Activated CD8-positive, alpha-beta memory T cell treated with anti-CD3 and anti-CD28 coated beads, Interleukin-2, amount 10 ng/mL, durations not matched to agents 7 days and 5 days (primary cell): ENCODE results near the gene DAP. TPM values are rescaled to one million over a fixed set of nuclear protein-coding genes. Genes with fewer than 3 reads are reported as not detected.

ENCODE experiments used
- ATAC-seq: fragments of 150-1000 bp; cut with Tn5 transposase; one replicate; pipeline ENCODE4 v1.10.0; 2021; ENCODE audit warnings: moderate library complexity
- CTCF ChIA-PET: fragments of 350-600 bp; sonication (Branson Sonifier 250); formaldehyde crosslinking; loops from one replicate; lab custom pipeline; 2021; ENCODE audit warnings: antibody characterized with exemption; lab: Charles Lee
- DNase-seq: peaks from one replicate; pipeline ENCODE4 v3.0.0-alpha.2; 2020
- H3K27ac Mint-ChIP-seq: one replicate; pipeline ENCODE4 v1.8.0; 2021; ENCODE audit warnings: mild to moderate bottlenecking, mixed read lengths
- H3K27me3 Mint-ChIP-seq: one replicate; pipeline ENCODE4 v1.8.0; 2021; ENCODE audit warnings: mixed read lengths
- H3K36me3 Mint-ChIP-seq: one replicate; pipeline ENCODE4 v1.8.0; 2021; ENCODE audit warnings: mild to moderate bottlenecking, mixed read lengths
- H3K4me1 Mint-ChIP-seq: one replicate; pipeline ENCODE4 v1.8.0; 2021; ENCODE audit warnings: mixed read lengths
- H3K4me3 Mint-ChIP-seq: one replicate; pipeline ENCODE4 v1.8.0; 2021; ENCODE audit warnings: mild to moderate bottlenecking, moderate library complexity, mixed read lengths
- H3K9me3 Mint-ChIP-seq: one replicate; pipeline ENCODE4 v1.8.0; 2022; ENCODE audit warnings: low read depth, mixed read lengths
- total RNA-seq, 2 experiments: library from RNA; stranded (reverse); gene quantifications; one replicate each; pipeline ENCODE4 v1.2.3, GENCODE V29; 2021

DAP gene
- total RNA-seq, 2 experiments from 2014 or later, result 44.5 to 52.2 TPM

DNA sequence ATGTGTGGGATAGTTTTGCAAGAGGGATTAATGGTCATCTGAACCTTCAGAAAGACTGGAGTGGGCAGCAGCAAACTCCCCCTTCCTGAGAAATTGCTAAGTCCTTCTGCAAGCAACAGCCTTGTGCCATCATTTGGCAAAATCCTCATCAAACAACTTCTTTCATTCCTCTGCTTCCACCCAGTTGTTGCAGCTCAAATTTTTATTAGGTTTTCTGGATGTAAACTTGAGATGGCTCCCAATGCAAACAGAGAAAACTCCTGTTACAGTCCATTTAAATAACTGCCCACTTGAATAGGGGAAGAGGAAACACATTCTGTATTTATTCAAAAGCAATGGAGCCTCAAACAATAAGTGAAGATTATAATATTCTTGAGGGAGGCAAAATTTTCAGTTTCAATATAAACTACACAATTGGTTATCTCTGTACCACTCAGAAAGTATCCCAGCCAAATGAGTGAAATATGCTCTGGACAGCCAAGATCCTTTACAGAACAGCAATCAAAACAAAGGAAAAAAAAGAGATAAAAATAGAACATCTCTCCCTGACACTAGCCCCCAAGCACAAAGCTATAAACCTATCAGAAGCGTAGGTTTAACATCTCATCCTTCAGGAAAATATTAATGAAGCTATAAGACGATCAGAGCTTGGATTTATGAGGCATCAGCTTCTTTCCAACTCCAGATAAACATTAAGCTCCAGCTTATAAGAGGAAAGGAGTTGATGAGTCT lies 17.3 kb upstream of the DAP start:
- no peak overlapping the region for H3K27ac Mint-ChIP-seq
- CTCF ChIA-PET, result no interaction called here
- DNase-seq, result no peak
- no peak overlapping the region for H3K4me3 Mint-ChIP-seq
- H3K27me3 Mint-ChIP-seq, result peaks cover 25% of the 10 kb centered on the region
- no peak for ATAC-seq
- H3K36me3 Mint-ChIP-seq, result no peaks in the 10 kb centered on the region
- no peaks in the 10 kb centered on the region for H3K9me3 Mint-ChIP-seq
- H3K4me1 Mint-ChIP-seq, result no peaks in the 10 kb centered on the region

DNA sequence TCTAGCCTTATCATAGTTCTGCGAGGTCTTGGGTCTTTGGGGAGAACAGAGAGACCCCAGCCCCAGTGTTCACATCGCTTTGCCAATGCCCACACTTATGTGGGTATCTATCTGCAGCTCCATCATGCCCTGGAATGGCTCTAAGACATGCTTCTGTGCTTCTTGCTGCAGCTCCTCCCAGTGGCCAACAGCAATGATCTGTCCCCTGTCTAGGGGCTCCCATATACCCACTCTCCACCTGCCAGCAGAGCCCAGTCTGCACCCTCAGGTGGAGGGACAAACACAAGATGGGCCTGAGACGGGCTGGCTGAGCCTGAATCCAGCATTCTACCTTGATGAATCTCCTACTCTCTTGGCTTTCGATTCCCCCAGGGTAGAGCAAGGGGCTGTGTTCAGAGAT lies 14.6 kb upstream of the DAP start:
- H3K4me3 Mint-ChIP-seq, result no peak overlapping the region
- no peaks in the 10 kb centered on the region for H3K36me3 Mint-ChIP-seq
- H3K27me3 Mint-ChIP-seq, result peaks cover 19% of the 10 kb centered on the region
- H3K4me1 Mint-ChIP-seq, result no peaks in the 10 kb centered on the region
- CTCF ChIA-PET, result interaction anchor here (1.2 kb wide), 1 partner anchor 9 kb away, joined by 3 read pairs; no protein-coding TSS in a partner anchor
- DNase-seq (no peak), ATAC-seq (no peak)
- no peak overlapping the region for H3K27ac Mint-ChIP-seq
- H3K9me3 Mint-ChIP-seq, result no peaks in the 10 kb centered on the region

DNA sequence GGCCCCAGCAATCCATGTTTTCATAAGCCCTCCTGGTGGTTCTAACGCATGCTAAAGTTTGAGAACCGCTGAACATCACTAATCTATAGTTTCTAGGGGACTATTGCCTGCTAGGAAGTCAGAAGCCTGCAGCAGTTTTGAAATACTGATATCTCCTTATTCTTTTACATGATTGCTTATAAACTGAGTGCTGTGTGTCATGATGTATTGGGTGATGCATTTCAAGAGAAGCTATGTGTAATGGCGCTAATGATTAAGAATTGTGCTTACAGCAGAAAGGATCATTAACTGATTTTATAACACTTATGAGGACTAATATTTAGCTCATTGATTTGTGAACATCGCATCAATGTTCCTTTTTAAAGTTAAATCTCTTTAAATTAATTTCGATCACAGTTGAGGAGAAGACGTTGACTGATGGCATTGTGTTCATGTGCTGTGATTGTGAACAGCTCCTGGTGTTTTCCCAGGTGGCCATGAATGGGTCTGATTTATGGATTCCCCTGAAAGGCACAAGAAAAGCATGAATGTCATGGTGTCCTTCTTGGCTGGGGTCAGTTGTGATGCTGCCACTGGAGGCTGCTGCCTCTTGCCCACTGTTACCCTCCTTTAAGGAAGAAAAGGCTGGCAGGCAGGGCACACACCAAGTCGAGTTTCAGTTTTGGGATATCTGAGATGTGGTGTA lies 12.0 kb upstream of the DAP start:
- H3K27ac Mint-ChIP-seq, result no peak overlapping the region
- CTCF ChIA-PET, result no interaction called here
- H3K27me3 Mint-ChIP-seq, result peaks cover 16% of the 10 kb centered on the region
- no peak overlapping the region for H3K4me3 Mint-ChIP-seq
- H3K36me3 Mint-ChIP-seq, result no peaks in the 10 kb centered on the region
- H3K9me3 Mint-ChIP-seq, result no peaks in the 10 kb centered on the region
- no peaks in the 10 kb centered on the region for H3K4me1 Mint-ChIP-seq
- ATAC-seq (no peak), DNase-seq (no peak)

DNA sequence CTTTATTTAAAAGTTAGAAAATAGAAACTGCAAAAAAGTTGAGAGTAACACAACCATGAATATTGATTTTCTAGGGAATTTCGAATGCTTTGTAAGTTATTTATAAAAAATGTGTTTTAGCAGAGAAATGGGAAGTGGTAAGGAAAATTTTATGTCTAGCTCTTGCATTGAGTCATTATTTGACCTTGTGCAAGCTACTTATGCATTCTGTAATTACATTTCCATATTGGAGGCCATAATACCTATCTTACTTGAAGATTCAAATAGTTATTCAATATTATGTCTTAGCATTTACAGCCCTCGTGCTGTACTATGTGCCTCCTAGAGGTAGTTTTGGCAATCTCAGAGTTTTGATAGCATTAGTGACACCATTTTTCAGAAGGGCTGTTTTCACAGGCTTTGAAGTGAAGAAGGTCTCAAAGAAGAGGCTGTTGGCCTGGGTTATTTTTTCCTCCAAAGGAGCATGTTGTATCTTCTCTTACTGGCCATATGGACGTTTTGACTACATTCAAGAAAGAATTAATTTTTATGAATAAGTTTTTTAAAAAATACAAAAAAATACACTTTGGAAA lies 7.4 kb upstream of the DAP start:
- DNase-seq (peak; percentile 1), ATAC-seq (no peak)
- CTCF ChIA-PET, result interaction anchor here (0.6 kb wide), 2 partner anchors 9 to 325 kb away, joined by 3 to 4 read pairs; no protein-coding TSS in a partner anchor
- Mint-ChIP-seq H3K27me3 (peaks cover 10% of the 10 kb centered on the region), H3K9me3 (no peaks in the 10 kb centered on the region), H3K36me3 (no peaks in the 10 kb centered on the region), H3K4me3 (no peak overlapping the region), H3K4me1 (no peaks in the 10 kb centered on the region), H3K27ac (no peak overlapping the region)

DNA sequence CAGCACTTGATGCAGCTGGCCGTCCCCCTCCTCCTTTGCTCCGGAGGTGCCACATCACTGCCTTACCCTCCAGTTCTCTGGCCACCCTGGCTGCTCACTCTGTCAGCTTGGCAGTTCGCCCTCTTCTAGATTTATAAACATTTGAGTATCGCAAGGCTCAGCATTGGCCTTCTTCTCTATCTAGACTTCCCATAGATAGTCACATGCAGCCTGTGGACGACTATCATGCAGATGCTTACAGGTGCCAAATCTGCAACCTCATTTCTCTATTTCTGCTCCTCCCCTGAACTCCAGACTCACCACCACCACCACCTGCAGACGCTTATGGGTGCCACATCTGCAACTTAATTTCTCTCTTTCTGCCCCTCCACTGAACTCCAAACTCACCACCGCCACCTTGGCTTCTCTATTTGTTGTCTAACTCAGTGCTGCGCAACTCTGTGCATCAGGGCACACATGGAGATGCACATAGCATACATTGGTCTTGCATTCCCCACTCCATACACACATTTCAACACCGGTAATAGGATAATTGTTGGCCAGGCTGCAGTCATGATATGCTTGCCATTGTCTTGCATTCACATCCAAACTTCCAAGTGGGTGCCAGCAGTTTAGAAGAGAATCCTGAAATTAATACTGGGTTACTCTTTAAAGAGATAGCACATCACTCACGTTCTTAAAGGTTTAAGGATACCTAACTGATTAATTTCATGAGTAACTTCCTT lies 1.9 kb upstream of the DAP start:
- no peak for DNase-seq
- Mint-ChIP-seq H3K4me3 (no peak overlapping the region), H3K4me1 (peaks cover 29% of the 10 kb centered on the region), H3K36me3 (peaks cover 5% of the 10 kb centered on the region), H3K27ac (no peak overlapping the region), H3K9me3 (no peaks in the 10 kb centered on the region), H3K27me3 (peaks cover 3% of the 10 kb centered on the region)
- CTCF ChIA-PET, result no interaction called here
- no peak for ATAC-seq

DNA sequence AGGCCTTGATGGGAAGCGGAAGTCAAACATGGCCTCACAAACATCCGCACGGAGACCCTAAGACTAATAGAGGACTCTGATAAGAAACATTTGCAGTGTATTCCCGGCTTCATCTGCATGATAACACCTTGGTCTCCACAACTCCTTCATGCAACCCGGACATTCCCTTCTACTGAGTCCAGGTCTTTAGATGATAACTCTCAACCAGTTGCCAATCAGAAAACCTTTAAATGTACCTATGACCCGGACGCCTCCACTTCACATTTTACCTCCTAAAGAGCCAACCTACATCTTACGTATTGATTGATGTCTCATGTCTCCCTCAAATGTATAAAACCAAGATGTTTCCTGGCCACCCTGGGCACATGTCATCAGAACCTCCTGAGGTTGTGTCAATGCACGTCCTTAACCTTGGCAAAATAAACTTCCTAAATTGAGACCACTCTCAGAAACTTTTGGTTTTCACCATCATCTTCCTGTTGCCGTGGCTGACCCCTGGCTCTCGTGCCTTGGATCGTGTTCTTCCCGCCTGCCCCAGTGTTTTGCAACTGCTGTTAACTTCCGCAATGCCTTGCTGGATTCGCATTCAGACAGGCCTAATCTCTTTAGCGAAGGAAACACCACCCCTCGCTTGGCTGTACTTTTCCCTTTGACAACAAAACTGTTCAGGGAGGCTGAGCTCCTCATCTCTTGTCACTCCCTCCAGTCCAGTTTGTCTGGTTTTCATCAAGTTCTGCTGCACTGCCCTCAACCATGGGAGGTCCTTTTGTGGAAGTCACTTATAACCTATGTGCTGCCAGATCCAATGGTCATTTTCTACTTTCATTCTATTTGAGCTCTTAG lies 1.1 kb upstream of the DAP start:
- CTCF ChIA-PET, result no interaction called here
- ATAC-seq (no peak), DNase-seq (no peak)
- peaks cover 6% of the 10 kb centered on the region for H3K36me3 Mint-ChIP-seq
- peak overlapping the region; percentile 72 for H3K27ac Mint-ChIP-seq
- peaks cover 36% of the 10 kb centered on the region for H3K4me1 Mint-ChIP-seq
- peak overlapping the region; percentile 93 for H3K4me3 Mint-ChIP-seq
- no peaks in the 10 kb centered on the region for H3K9me3 Mint-ChIP-seq
- peaks cover 2% of the 10 kb centered on the region for H3K27me3 Mint-ChIP-seq

DNA sequence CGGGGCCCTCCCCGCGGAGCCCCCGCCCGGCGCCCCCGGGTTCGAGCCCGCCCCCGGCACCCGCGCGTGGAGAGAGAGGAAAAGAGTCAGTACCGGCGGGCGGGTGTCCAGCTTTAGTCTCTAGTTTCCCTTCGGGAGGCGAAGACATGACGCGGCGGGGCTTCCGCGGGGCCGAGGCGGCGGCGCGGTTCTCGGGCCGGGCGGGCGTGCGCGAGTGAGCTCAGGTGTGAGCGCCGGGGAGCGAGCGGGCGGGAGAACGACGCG lies 181 bp downstream of the DAP start:
- Mint-ChIP-seq H3K36me3 (peaks cover 7% of the 10 kb centered on the region), H3K9me3 (no peaks in the 10 kb centered on the region), H3K4me1 (peaks cover 39% of the 10 kb centered on the region), H3K27ac (no peak overlapping the region), H3K4me3 (peak overlapping the region; percentile 93), H3K27me3 (no peaks in the 10 kb centered on the region)
- DNase-seq (no peak), ATAC-seq (no peak)
- CTCF ChIA-PET, result interaction anchor here (0.9 kb wide), 1 partner anchor 133 kb away, joined by 4 read pairs; no protein-coding TSS in a partner anchor

DNA sequence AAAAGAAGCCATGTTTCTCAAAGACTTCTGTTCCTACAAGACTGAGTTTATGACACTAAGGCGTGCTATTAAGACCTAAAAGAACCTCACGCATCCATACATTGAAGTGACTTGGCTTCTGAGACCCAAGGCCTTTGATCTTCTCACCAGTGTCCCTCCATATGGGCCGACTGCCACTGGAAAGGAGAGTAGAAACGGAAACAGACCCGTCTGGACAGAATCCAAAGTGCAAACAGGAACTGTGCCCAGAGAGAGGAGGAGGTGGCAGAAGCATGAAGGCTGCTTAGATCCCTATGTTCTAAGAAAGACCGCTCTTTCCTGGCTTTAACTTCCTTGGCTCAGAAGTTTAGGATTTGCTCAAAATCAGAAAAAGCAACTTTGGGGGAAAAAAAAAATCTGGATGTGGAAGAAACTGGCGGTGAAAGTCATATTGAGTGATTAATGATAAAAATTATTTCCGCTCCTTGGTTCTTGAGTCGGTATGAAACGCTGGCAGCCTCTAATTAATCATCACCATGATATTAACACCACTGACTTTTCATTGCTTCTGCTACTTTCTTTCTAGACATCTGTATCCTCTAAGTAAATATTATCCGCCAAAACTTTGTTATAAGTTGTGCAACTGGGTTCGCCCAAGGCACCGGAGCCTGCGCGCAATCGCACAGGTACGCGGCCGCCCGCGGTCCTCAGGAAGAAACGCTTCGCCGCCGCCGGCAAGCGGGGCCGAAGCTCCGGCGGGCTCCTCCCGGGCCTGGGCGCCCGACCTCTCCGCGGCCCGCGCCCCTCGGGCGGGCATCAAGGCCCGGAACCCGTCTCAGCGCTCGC lies 726 bp downstream of the DAP start:
- ATAC-seq (peak; percentile 48), DNase-seq (peak; percentile 54)
- Mint-ChIP-seq H3K9me3 (no peaks in the 10 kb centered on the region), H3K36me3 (peaks cover 7% of the 10 kb centered on the region), H3K4me3 (peak overlapping the region; percentile 93), H3K4me1 (peaks cover 39% of the 10 kb centered on the region), H3K27ac (peak overlapping the region; percentile 87), H3K27me3 (no peaks in the 10 kb centered on the region)
- CTCF ChIA-PET, result interaction anchor here (0.6 to 0.9 kb wide), 3 partner anchors 8 to 132 kb away, joined by 3 to 4 read pairs (median 4); no protein-coding TSS in a partner anchor

DNA sequence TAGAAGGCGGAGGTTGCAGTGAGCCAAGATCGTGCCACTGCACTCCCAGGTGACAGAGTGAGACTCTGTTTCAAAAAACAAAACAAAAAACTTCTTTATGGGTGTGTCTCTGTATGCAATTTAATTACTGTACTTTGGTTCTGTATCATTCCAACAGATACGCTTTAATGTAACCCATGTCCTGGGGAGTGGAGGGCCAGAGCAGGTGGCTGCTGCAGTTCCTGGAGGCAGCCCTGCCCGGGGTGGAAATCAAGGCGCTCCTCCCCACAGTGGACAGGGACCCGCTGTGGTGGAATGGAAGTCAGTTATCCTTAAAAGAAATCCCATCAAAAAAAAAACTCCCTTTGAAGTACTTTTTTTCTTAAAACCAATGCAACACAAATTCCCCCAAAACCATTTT lies 1.9 kb downstream of the DAP start:
- CTCF ChIA-PET, result no interaction called here
- DNase-seq (no peak), ATAC-seq (no peak)
- H3K4me3 Mint-ChIP-seq, result peak overlapping the region; percentile 53
- no peak overlapping the region for H3K27ac Mint-ChIP-seq
- H3K4me1 Mint-ChIP-seq, result peaks cover 39% of the 10 kb centered on the region
- peaks cover 9% of the 10 kb centered on the region for H3K36me3 Mint-ChIP-seq
- no peaks in the 10 kb centered on the region for H3K9me3 Mint-ChIP-seq
- H3K27me3 Mint-ChIP-seq, result no peaks in the 10 kb centered on the region

DNA sequence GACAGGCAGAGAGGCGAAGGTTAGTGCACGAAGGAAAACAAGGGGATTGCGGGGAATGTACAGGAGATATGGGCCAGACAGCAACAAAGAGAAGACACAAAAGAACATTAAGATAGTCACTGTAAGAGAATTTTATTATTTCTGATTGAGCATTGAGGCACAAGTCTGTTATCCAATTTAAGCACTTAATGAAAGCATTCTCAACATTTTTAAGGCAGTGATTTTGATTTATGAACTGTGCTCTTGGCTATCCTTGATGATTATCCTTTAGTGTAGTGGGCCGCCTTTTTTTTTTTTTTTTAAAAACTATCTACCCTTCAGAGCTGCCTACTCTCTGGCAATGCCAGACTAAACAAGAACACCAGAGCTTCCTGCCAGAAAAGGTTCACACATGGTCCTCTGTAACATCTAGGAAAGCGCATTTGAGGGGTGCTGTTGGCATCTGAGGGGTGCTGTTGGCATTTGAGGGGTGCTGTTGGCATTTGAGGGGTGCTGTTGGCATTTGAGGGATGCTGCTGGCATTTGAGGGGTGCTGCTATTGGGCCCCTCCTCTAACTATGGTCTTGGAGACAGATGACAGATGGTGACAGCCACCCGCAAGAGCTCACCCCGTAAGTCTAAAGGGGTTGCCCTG lies 3.0 kb downstream of the DAP start:
- Mint-ChIP-seq H3K27me3 (no peaks in the 10 kb centered on the region), H3K4me3 (no peak overlapping the region), H3K9me3 (no peaks in the 10 kb centered on the region), H3K36me3 (peaks cover 11% of the 10 kb centered on the region), H3K4me1 (peaks cover 39% of the 10 kb centered on the region), H3K27ac (no peak overlapping the region)
- DNase-seq (no peak), ATAC-seq (no peak)
- CTCF ChIA-PET, result no interaction called here

DNA sequence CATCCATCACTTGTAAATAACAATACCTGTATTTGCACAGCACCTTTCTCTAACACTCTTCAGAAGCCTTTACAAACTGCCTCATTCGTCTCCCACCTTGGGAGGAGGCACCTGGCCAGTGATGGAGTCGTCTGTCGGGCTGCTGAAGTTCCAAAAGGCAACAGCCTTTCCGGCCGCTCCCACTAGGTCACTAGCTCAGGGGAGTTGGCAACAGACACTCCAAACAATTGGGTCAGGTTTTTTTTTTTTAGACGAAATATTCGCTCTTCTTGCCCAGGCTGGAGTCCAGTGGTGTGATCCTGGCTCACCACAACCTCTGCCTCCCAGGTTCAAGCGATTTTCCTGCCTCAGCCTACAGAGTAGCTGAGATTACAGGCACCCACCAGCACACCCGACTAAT lies 4.0 kb downstream of the DAP start:
- H3K4me3 Mint-ChIP-seq, result no peak overlapping the region
- CTCF ChIA-PET, result no interaction called here
- H3K9me3 Mint-ChIP-seq, result no peaks in the 10 kb centered on the region
- H3K27me3 Mint-ChIP-seq, result no peaks in the 10 kb centered on the region
- peaks cover 11% of the 10 kb centered on the region for H3K36me3 Mint-ChIP-seq
- DNase-seq (no peak), ATAC-seq (no peak)
- H3K27ac Mint-ChIP-seq, result no peak overlapping the region
- H3K4me1 Mint-ChIP-seq, result peaks cover 35% of the 10 kb centered on the region

DNA sequence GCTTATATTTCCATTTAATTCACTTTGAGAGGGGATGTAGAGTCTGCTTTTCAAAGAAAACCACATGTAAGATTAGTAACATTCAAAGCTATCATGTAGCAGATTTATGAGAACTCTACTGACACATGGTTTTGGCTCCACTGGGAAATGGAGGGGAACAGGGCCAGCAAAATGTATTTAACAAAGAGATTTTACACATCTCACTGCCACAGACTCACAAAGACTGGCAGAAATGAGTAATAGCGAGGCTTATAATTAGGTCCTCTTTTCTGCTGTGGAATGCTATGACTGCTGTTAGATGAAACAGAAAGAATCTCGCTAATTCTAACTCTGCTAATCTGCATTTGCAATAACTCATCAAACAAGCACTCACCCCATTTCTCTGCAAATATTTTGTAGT lies 4.5 kb downstream of the DAP start:
- Mint-ChIP-seq H3K36me3 (peaks cover 11% of the 10 kb centered on the region), H3K4me1 (peaks cover 31% of the 10 kb centered on the region), H3K9me3 (no peaks in the 10 kb centered on the region), H3K4me3 (no peak overlapping the region), H3K27me3 (no peaks in the 10 kb centered on the region), H3K27ac (no peak overlapping the region)
- CTCF ChIA-PET, result no interaction called here
- no peak for ATAC-seq
- DNase-seq, result no peak
